IMR-90 (cell line): Measurements from ENCODE around the gene WDFY2. TPM values are rescaled to one million over a fixed set of nuclear protein-coding genes. Genes with fewer than 3 reads are reported as not detected.

Experiments
- ATAC-seq: fragments of 200-7000 bp; cut with Tn5 transposase; 2 replicates; pipeline ENCODE4 v1.9.1; 2020; ENCODE audit warnings: low read depth, mild to moderate bottlenecking, moderate library complexity
- BruUV-seq: library from RNA; stranded (reverse); fragments of 400-500 nt; replicated peaks from 2 replicates; lab custom pipeline; 2021; lab: Mats Ljungman, UMichigan
- CTCF ChIA-PET: fragments of 300-600 bp; formaldehyde crosslinking; extraction: SDS; loops from one replicate; lab custom pipeline; 2021; ENCODE audit warnings: antibody characterized with exemption; lab: Yijun Ruan, JAX
- POLR2A ChIA-PET: fragments of 300-600 bp; sonication (Branson Sonifier 250); formaldehyde crosslinking; loops from one replicate; lab custom pipeline; 2022; ENCODE audit warnings: antibody characterized with exemption; ENCODE audit not compliant: unreplicated experiment; lab: Charles Lee
- DNase-seq: peaks from one replicate; pipeline ENCODE4 v3.0.0; 2013
- H2AFZ ChIP-seq: replicated peaks from 2 replicates; pipeline ENCODE3; 2013; ENCODE audit warnings: low read length, mild to moderate bottlenecking; ENCODE audit not compliant: poor library complexity
- H2AK5ac ChIP-seq: 2 replicates; pipeline ENCODE4 v1.6.1; 2013; ENCODE audit warnings: low read depth, low read length, inconsistent platforms
- H2AK9ac ChIP-seq: replicated peaks from 2 replicates; pipeline ENCODE3; 2013; ENCODE audit warnings: mild to moderate bottlenecking, low read depth, low read length, moderate library complexity; ENCODE audit not compliant: poor library complexity
- H2BK120ac ChIP-seq: 2 replicates; pipeline ENCODE4 v1.6.1; 2013; ENCODE audit warnings: low read depth, low read length, inconsistent platforms
- H2BK15ac ChIP-seq: 3 replicates; pipeline ENCODE4 v1.6.1; 2013; ENCODE audit warnings: low read depth, low read length, inconsistent platforms
- H2BK20ac ChIP-seq: 2 replicates; pipeline ENCODE4 v1.6.1; 2013; ENCODE audit warnings: low read depth, mild to moderate bottlenecking, inconsistent platforms, low read length, moderate library complexity
- H2BK5ac ChIP-seq: 2 replicates; pipeline ENCODE4 v1.6.1; 2013; ENCODE audit warnings: mild to moderate bottlenecking, low read depth, low read length, inconsistent platforms; ENCODE audit not compliant: poor library complexity, severe bottlenecking
- H3K14ac ChIP-seq: replicated peaks from 2 replicates; pipeline ENCODE4 v1.6.1; 2013; ENCODE audit warnings: low read depth, low read length, inconsistent platforms
- H3K18ac ChIP-seq: 2 replicates; pipeline ENCODE4 v1.6.1; 2013; ENCODE audit warnings: low read depth, low read length, control low read depth
- H3K23ac ChIP-seq: 2 replicates; pipeline ENCODE4 v1.6.1; 2013; ENCODE audit warnings: low read depth, low read length, inconsistent platforms
- H3K27ac ChIP-seq: 2 replicates; pipeline ENCODE4 v1.5.1; 2013; ENCODE audit warnings: mild to moderate bottlenecking, control low read depth, low read length; ENCODE audit not compliant: insufficient read depth
- H3K27me3 ChIP-seq: 2 replicates; pipeline ENCODE4 v1.6.1; 2013; ENCODE audit warnings: low read length; ENCODE audit not compliant: control insufficient read depth, insufficient read depth
- H3K36me3 ChIP-seq: 2 replicates; pipeline ENCODE4 v1.6.1; 2013; ENCODE audit warnings: low read length, mixed read lengths; ENCODE audit not compliant: control insufficient read depth, insufficient read depth
- H3K4ac ChIP-seq: 2 replicates; pipeline ENCODE4 v1.6.1; 2013; ENCODE audit warnings: low read depth, low read length, inconsistent platforms
- H3K4me1 ChIP-seq: 2 replicates; pipeline ENCODE4 v1.6.1; 2013; ENCODE audit warnings: low read length, mixed read lengths; ENCODE audit not compliant: control insufficient read depth, insufficient read depth
- H3K4me2 ChIP-seq: 2 replicates; pipeline ENCODE4 v1.6.1; 2013; ENCODE audit warnings: low read depth, mild to moderate bottlenecking, control low read depth, low read length, moderate library complexity
- H3K4me3 ChIP-seq: 2 replicates; pipeline ENCODE4 v1.5.1; 2013; ENCODE audit warnings: low read depth, mild to moderate bottlenecking, control low read depth, low read length, moderate library complexity; ENCODE audit not compliant: insufficient read depth
- H3K56ac ChIP-seq: 2 replicates; pipeline ENCODE4 v1.6.1; 2013; ENCODE audit warnings: low read length, inconsistent platforms; ENCODE audit not compliant: insufficient read depth; ENCODE audit errors: extremely low read depth
- H3K79me1 ChIP-seq, 2 experiments: 2 replicates each; pipeline ENCODE4 v1.6.1; 2013; ENCODE audit warnings: low read length in 2 of 2, inconsistent platforms in 1 of 2, low read depth in 1 of 2
- H3K9ac ChIP-seq: 2 replicates; pipeline ENCODE4 v1.6.1; 2013; ENCODE audit warnings: low read depth, low read length, control low read depth
- H3K9me1 ChIP-seq: 2 replicates; pipeline ENCODE4 v1.6.1; 2013; ENCODE audit warnings: low read length, inconsistent platforms; ENCODE audit not compliant: insufficient read depth
- H3K9me3 ChIP-seq: 2 replicates; pipeline ENCODE4 v1.6.1; 2013; ENCODE audit warnings: low read length; ENCODE audit not compliant: control insufficient read depth, insufficient read depth
- H4K20me1 ChIP-seq: 2 replicates; pipeline ENCODE4 v1.6.1; 2013; ENCODE audit warnings: low read length, inconsistent platforms; ENCODE audit not compliant: insufficient read depth
- H4K5ac ChIP-seq: 2 replicates; pipeline ENCODE4 v1.6.1; 2013; ENCODE audit warnings: mild to moderate bottlenecking, low read depth, low read length, control low read depth
- H4K8ac ChIP-seq, 2 experiments: 2 replicates each; pipeline ENCODE4 v1.6.1; 2013; ENCODE audit warnings: low read depth in 2 of 2, low read length in 2 of 2, control low read depth in 1 of 2, inconsistent platforms in 1 of 2
- H4K91ac ChIP-seq: 2 replicates; pipeline ENCODE4 v1.6.1; 2013; ENCODE audit warnings: low read depth, low read length, inconsistent platforms; ENCODE audit not compliant: insufficient read depth
- BHLHE40 ChIP-seq: fragments of 150-350 bp; IDR thresholded peaks from 2 replicates; pipeline ENCODE4 v1.6.1; 2016; ENCODE audit warnings: mild to moderate bottlenecking, low read depth, low read length
- CHD1 ChIP-seq: IDR thresholded peaks from 2 replicates; pipeline ENCODE4 v1.6.1; 2012; ENCODE audit warnings: low read depth, low read length, improper control_type of control experiment
- MAZ ChIP-seq: IDR thresholded peaks from 2 replicates; pipeline ENCODE4 v1.6.1; 2012; ENCODE audit warnings: low read depth, mild to moderate bottlenecking, low read length, improper control_type of control experiment, moderate library complexity, borderline replicate concordance
- NFE2L2 ChIP-seq: fragments of 150-350 bp; IDR thresholded peaks from 2 replicates; pipeline ENCODE4 v1.6.1; 2016; ENCODE audit warnings: low read depth, mild to moderate bottlenecking, low read length
- POLR2A ChIP-seq: IDR thresholded peaks from 2 replicates; pipeline ENCODE4 v1.6.1; 2012; ENCODE audit warnings: mild to moderate bottlenecking, low read depth, low read length
- WGBS, 2 experiments: methylation state at CpG; one replicate each; pipeline versions ENCODE4 v1.1.5 to v1.1.7; 2013; ENCODE audit warnings: missing lambda C conversion rate in 2 of 2; ENCODE audit not compliant: insufficient read length in 1 of 2; ENCODE audit errors: extremely low coverage in 2 of 2; 5-methylcytosine and 5-hydroxymethylcytosine counted together
- dilution Hi-C: fragments of 300-500 bp; cut with HindIII; formaldehyde crosslinking; loops from one replicate; pipeline ENCODE4 v1.14.3; 2018; ENCODE audit warnings: low sequenced_read_pairs; ENCODE audit not compliant: unreplicated experiment
- in situ Hi-C: fragments of 300-500 bp; cut with MboI; formaldehyde crosslinking; loops from 3 replicates; pipeline ENCODE4 v1.14.3; 2019; ENCODE audit warnings: low sequenced_read_pairs, inconsistent platforms, mixed read lengths
- intact Hi-C: fragments of 100-400 bp; cut with micrococcal nuclease; formaldehyde crosslinking; loops from 2 replicates; pipeline ENCODE4 v1.10.0; 2022
- polyA plus RNA-seq, 3 experiments: library from polyadenylated mRNA; depleted of rRNA; stranded (reverse); fragments of >200 nt; gene quantifications; 2 replicates each; pipeline ENCODE4 v1.2.3, GENCODE V29; 2012; ENCODE audit warnings: low replicate concordance in 1 of 3
- total RNA-seq: library from RNA; depleted of rRNA; stranded (reverse); fragments of >200 nt; gene quantifications from 2 replicates; pipeline ENCODE4 v1.2.3, GENCODE V29; 2012
- TF ChIP-seq, protein P1 (sequence below): fragments of 150-350 bp; IDR thresholded peaks from 2 replicates; pipeline ENCODE4 v1.6.1; 2017; ENCODE audit warnings: mild to moderate bottlenecking, antibody characterized with exemption, low read length, low read depth
- TF ChIP-seq, protein P2 (sequence below): conservative IDR thresholded peaks from 2 replicates; pipeline ENCODE4 v1.5.1; 2012; ENCODE audit warnings: mild to moderate bottlenecking, low read depth, low read length, improper control_type of control experiment

The WDFY2 gene
- total and polyA plus RNA-seq, 2 of the 4 experiments (the other 2 are of a cell fraction) = 4.3 to 5.4 TPM

DNA sequence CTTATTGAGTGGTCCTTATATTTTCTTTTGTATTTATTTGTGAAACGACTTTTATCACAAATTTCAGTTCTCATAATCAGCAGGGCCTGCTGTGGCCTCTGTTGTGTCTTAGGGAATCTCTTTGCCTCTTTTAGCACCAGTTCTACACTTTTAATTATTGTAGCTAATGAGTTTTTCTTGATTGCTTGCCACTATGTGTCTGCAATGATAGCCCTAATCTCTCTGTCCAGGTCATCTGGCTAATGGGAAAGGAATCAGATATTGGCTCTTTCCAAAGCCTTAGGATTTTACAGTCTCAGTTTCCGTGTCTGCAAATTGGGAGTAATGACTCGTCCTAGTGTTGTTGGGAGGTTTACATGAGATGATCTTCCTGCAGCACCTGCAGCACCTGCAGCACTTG lies 10.2 kb downstream of the WDFY2 start:
- no TSS peak for BruUV-seq
- H3K9me3 ChIP-seq = no peaks in the 10 kb centered on the region
- H2BK120ac ChIP-seq = no peak overlapping the region
- CTCF ChIA-PET = no interaction called here
- H4K20me1 ChIP-seq = no peaks in the 10 kb centered on the region; the same call in 1 of the 2 replicates
- no peak overlapping the region for H4K91ac ChIP-seq
- peaks cover 23 to 67% of the 10 kb centered on the region in 2 experiments for H3K79me1 ChIP-seq
- H3K9me1 ChIP-seq = peaks cover 5% of the 10 kb centered on the region
- no peaks in the 10 kb centered on the region for H3K27me3 ChIP-seq
- no peak overlapping the region; the same call in 1 of the 2 replicates for H2AK5ac ChIP-seq
- peak overlapping the region; percentile 29; the same call in 1 of the 2 replicates for H4K5ac ChIP-seq
- H3K4me3 ChIP-seq = no peak overlapping the region
- POLR2A ChIA-PET = no interaction called here
- intact Hi-C loops (loop anchor here (5.0 kb wide), 1 partner anchor 38 kb away; no protein-coding TSS in a partner anchor), in situ Hi-C loops (no loop called here), dilution Hi-C loops (no loop called here)
- no peak overlapping the region for H3K18ac ChIP-seq
- no peak overlapping the region for H3K9ac ChIP-seq
- H3K4me2 ChIP-seq = no peak overlapping the region
- peaks cover 5% of the 10 kb centered on the region for H3K4me1 ChIP-seq
- H3K27ac ChIP-seq = no peak overlapping the region
- no peaks in the 10 kb centered on the region for H3K36me3 ChIP-seq
- H3K23ac ChIP-seq = 0 out of 2 replicates have a peak overlapping the region, but pooled peaks have one; percentile 24
- H3K14ac ChIP-seq = no peak overlapping the region; the same call in 1 of the 2 replicates
- no peak overlapping the region for H2BK15ac ChIP-seq
- H2BK20ac ChIP-seq = no peak overlapping the region
- TF ChIP-seq POLR2A = no peak
- TF ChIP-seq NFE2L2 = no peak
- no peak for TF ChIP-seq CHD1
- TF ChIP-seq, protein P1, sequence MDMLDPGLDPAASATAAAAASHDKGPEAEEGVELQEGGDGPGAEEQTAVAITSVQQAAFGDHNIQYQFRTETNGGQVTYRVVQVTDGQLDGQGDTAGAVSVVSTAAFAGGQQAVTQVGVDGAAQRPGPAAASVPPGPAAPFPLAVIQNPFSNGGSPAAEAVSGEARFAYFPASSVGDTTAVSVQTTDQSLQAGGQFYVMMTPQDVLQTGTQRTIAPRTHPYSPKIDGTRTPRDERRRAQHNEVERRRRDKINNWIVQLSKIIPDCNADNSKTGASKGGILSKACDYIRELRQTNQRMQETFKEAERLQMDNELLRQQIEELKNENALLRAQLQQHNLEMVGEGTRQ = no peak
- TF ChIP-seq BHLHE40 = no peak
- TF ChIP-seq MAZ = no peak
- TF ChIP-seq, protein P2, sequence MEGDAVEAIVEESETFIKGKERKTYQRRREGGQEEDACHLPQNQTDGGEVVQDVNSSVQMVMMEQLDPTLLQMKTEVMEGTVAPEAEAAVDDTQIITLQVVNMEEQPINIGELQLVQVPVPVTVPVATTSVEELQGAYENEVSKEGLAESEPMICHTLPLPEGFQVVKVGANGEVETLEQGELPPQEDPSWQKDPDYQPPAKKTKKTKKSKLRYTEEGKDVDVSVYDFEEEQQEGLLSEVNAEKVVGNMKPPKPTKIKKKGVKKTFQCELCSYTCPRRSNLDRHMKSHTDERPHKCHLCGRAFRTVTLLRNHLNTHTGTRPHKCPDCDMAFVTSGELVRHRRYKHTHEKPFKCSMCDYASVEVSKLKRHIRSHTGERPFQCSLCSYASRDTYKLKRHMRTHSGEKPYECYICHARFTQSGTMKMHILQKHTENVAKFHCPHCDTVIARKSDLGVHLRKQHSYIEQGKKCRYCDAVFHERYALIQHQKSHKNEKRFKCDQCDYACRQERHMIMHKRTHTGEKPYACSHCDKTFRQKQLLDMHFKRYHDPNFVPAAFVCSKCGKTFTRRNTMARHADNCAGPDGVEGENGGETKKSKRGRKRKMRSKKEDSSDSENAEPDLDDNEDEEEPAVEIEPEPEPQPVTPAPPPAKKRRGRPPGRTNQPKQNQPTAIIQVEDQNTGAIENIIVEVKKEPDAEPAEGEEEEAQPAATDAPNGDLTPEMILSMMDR = no peak
- 100% methylated on average over 1 of the region's 3 CpGs; no CpG with 5 or more reads in 1 of the 2 experiments for WGBS, 2 experiments
- no peak overlapping the region for H2AFZ ChIP-seq
- no peak overlapping the region for H4K8ac ChIP-seq
- ATAC-seq (no peak), DNase-seq (no peak)
- H2AK9ac ChIP-seq = no peak overlapping the region
- H3K4ac ChIP-seq = no peak overlapping the region
- no peak overlapping the region for H2BK5ac ChIP-seq
- H3K56ac ChIP-seq = no peak overlapping the region
